Mesenteric fat pad (tissue), 1 donor: ENCODE data around the gene NOS3. TPM values are rescaled to one million over a fixed set of nuclear protein-coding genes. Genes with fewer than 3 reads are reported as not detected.

Experiments used
- DNase-seq: peaks from one replicate; pipeline ENCODE4 v3.0.0-alpha.2; 2020; ENCODE audit warnings: low spot score
- long read RNA-seq: library from polyadenylated mRNA; unstranded; transcript quantifications from one replicate; pipeline ENCODE4 v2.0.0, GENCODE V29; 2020
- total RNA-seq: library from RNA; stranded (reverse); fragmentation: NEBNext Ultra II Directional; extraction: Animal tissue kit (Norgen Biotek cat#: 25700); gene quantifications from one replicate; pipeline ENCODE4 v1.2.1, GENCODE V29; 2021
- donor health status: DM: yes; HTN: yes; CAD: no.

The NOS3 gene
- total RNA-seq = 57.1 TPM
- long read RNA-seq, transcript NOS3-209 (6 exons, 1,111 nt) = major isoform, 5 of 93 reads
- long read RNA-seq, partial matches to known transcripts = 75 of 93 reads
- long read RNA-seq, other reads (novel, unspliced or antisense) = 13 of 93 reads

DNA sequence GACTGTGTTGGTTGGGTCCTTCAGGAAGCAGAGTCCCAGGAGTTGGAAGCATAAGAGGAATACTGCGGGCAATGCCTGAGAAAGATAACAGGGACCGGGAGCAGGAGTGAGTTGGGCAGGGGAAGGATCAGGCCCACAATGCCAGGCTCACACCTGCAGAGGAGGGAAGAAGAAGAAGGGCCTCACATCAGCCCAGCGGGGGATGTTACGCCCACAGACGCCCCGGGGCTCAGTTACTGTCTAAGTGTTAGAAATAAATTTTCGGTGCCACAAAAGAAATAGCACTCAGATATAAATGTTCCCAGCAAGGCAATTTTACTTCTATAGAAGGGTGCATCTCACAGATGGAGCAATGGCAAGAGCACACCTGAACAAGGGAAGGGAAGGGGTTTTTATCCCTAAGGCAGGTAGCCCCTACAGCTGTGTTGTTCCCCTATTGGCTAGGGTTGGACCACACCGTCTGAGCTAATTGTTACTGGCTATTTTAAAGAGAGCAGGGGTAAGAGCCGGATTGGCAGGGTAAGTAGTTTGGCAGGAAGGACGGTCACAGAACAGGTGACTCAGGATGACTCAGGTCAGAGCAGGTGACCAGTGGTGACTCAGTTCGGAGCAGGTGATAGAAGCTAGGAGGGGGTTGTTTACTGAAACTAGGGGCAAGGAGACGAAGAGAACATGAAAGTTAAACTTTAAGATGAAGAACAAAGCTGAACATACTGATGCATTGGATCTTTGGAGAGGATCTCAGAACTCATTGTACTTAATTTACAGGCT is at the start of gene NOS3:
TSS of gene NOS3 (plus strand) at position 602 of the 771 bp plus-strand sequence. CDS start 2,787 bp downstream, outside the sequence.
- DNase-seq = no peak

DNA sequence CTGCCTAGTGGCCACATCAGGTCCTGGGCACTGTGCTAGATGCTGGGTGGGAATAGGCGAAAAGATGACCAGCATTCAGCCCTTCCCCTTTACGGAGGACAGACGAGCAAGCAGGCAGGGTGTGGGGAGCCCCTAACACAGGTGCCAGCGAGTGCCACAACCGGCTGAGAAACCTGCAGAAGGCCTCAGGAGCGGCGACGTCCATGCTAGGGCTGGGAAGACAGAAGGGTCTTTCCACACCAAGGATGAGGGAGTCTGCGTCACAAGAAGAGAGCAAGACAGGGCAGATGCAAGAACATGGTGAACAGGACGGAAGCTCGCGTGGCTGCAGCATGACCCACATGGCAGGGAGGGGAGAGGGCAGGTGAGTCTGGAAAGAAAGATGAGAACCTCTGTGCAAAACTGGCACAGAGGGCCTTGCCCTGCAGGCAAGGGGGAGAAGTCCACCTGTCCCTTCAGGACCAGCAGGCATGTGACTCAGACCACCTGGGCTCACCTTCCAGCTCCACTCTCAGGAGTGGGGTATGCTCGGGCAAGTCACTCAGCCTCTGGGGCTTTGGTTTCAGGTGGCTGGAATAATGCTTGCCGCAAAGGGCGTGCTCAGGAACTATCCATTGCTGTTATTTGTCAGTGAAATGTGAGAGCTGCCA is 49.3 kb upstream of the NOS3 start:
- peak; percentile 55 for DNase-seq

DNA sequence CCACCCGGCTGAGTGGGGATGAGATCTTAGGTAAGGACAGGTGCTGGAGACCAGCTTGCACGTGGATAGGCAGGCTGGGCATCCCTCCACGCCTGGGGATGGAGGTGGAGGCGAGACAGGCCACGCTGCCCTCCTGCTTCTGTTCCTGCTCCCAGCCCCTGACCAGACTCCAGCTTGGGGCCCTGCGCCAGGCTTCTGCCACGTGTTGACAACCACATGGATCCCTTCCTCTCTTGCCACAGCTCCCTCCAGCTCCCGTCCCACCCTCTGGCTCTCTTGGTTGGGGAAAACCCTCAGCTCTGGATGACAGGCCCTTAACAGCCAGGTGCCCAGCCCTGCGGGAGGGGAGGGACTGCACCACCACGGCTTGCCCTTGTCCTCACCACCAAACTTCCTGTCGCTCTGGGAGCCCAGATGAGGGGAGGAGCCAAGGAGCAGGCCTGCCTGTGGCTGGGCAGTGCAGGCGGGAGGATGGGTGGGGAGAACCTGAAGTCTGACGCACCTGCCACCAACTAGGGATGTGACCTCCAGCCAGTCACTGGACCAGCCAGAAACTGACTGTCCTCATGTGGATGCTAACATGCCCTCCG is 48.7 kb upstream of the NOS3 start:
- DNase-seq = peak; percentile 87

DNA sequence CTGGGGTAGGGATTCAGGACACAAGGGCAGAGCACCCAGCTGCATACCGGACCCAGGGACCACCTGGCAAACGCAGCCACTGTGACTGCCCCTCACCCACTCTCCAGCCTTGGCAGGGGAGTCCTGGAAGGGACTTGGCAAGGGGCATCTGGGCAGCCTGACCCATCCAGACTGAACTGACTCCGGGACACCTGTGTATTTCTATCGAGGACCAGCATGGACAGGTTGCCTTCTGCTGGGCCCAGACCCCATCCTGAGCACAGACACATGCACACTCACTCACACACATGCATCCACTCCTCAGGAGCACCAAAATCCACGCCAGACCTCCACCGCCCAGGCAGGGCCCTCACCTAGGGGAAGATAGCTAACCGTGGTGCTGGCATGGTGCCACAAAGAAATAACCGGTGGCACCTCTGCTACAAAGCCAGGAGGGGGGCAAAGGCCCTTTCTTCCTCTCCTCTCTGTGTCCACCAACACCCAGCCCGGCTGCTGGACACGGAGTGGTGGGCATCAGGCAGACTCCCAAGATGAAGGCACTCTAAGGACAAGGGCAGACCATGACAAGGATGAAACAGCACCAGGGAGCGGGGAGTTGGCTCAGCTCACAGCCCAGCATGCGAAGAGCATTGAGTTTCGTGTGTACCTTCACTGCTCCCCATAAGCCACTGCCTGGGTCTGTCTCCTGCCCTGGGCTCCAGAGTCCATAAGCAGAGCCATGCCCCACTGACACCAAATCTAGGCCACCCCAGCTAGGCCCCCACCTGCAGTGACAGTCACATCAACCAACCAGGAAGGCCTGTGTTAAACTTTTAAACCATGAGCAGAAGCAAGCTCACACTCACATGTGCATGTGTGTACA is 48.0 kb upstream of the NOS3 start:
- DNase-seq = peak; percentile 83

DNA sequence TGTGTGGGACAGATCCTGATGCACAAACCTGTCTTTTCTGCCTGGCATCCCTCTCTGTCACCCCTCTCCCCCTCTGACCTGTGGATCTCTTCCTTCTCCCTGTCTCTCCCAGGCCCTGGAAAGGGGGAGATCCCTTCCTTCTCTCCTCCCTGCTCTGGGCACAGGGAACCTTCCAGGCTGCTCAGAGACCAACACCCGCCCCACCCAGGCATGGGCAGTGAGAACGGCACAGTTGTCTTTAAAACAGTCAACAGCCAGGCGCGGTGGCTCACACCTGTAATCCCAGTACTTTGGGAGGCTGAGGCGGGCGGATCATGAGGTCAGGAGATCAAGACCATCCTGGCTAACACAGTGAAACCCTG is 47.4 kb upstream of the NOS3 start:
- peak; percentile 68 for DNase-seq

DNA sequence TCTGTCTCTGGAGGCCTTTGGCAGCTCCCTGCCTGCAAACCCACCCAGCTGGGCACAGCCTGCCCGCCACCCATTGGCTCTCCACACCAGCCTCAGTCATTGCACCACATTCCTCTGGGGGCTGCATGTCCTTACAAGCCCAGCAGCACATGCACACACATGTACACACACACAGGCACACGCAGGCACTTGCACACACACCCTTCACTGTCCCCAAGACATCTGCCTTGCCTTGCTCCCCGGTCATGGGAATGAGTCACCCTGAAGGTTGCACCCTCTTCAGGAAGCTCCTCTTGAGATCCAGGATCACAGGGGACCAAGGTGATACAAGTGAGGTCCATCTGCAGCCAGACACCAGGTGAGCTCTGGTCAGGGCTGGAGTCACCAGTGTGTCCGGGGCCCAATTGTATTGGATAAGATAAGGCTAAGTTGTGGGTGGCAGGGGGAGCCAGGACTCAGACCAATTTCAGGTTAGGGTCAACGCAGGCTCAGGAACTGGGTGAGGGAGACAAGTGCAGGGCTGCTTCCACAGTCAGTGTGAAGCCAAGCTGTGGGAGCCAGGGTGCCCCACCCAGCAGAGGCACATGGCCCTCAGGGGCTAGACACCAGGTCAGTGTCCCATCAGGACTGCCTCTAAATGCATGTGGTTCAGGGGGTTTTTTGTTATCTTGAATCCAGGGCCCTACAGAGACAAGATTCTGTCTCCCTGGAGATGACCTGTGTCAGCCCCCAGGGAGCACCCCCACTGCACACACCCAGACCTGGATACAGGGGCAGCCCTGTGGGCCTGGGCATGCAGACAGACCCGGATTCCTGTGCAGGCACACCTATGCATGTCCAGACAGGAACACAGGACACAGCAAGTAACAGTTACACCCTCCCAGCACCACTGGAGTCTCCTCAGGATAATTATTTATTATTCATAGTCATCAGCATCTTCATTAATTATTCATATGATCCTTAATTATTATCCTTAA is 46.5 kb upstream of the NOS3 start:
- DNase-seq = peak; percentile 57

DNA sequence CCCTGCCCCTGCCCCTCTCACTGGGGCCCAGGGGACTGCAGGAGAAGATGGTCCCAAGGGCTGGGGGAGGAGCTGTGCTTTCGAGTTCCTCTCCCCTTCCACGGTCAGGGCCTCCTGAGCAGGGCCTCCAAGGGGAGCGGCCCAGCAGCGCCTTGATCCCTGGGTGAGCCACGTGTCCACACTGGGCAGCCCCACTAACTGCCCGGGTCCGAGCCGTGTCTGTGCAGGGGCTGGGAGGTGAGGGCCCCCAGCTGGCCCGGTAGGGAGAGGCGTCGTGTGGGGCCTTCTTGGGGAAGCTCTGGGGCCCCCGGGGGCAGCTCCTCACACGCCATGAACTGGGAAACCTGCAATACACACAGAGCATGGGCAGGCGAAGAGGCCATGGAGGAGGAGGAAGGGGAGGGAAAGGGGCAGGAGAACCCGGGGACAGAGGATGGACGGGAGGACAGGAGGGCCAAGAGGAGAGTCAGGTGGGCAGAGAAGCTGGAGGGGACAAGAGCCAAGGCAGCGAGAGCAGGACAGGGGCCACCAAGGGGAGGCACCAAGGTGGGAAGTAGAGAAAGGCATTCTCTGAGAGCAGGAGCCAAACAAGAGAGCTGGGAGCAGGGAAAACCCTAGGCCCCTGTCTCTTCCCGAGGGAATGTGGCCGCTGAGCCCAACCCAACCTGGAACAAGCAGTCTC is 45.5 kb upstream of the NOS3 start:
- DNase-seq = peak; percentile 83

DNA sequence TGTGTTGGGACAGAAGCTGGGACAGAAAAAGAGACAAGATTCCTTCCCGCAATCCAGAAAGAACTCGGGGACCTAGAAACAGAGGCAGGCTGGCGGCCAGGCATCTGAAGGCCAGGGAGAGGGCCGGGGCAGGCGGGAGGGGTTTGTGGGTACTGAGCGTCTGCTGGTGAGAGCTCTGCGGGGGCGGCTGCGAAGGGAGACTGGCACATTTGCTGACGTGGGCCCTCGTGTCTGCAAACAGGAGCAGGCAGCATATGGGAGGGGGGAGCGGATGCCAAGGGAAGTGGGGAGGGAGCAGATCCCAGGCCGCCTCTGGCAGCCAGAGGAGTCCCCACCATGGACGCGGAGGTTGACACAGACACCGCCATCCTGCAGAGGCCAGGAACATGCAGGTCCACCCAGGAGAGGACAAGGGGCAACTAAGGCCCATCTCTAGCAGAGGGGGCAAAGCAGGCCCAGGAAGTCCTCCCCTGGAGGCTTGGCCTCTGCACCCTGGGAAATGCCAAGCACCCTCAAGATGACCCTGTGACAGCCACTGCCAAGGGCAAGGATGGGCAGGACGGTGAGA is 44.9 kb upstream of the NOS3 start:
- DNase-seq = peak; percentile 85

DNA sequence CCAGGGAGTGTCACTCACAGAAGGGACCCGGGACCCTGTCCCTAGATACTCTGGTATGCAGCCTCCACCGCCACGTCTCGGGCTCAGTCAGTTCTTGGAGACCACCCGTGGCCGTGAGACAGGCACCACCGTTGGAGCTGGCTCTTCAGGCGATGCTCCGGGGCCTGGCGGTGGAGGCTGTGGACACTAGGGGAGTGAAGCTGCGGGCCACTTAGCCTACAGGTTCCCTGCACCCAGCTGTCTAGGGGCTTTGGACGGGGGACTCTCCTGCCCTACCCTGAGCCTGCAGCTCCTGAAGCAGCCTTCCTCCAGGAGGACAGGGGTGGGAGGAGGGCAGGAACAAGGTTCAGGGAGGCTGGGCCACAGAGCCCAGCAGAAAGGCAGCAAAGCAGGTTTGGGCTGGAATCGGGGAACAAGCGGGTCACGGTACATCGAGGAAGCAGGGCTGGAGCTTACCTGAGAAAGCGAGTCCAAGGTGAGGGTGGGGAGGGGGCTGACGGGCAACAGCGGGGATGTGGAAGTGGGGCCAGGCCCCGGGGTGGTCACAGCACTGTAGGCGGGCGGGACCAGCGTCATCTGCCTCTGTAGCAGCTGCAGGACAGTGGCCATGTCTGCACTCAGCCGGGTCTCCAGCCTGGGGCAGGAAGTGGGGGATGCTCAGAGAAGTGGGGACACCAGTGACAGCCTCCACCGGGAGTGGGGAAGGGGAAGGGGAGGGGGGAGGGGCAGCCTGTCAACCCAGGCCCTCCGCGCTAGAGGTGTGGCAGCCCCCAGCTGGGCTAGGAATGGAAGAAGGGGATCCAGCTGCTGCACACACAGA is 44.2 kb upstream of the NOS3 start:
- DNase-seq = peak; percentile 83

DNA sequence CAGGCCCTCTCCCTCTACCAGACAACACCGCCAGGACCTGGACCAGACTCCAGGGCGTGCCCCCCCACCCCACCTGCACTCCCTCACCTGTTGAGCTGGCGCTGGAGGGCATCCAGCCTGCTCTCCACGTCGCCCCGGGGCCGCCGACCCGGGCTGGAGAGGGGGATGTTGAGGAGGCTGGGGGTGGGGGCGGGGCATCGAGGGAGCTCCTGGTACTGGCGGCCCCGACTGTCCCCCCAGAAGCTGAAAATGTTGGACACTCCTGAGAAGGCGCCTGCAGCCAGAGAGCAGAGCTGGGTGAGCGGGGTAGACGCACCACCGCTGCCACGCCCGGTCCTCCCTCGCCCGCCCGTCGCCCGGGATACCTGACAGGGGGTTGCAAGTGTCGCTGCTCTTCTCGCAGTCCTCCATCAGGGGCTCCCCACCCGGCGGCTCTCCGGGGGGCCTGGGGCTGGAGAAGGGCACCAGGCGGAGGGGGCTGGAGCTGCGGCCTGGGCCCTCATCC is 43.5 kb upstream of the NOS3 start:
- peak; percentile 77 for DNase-seq

DNA sequence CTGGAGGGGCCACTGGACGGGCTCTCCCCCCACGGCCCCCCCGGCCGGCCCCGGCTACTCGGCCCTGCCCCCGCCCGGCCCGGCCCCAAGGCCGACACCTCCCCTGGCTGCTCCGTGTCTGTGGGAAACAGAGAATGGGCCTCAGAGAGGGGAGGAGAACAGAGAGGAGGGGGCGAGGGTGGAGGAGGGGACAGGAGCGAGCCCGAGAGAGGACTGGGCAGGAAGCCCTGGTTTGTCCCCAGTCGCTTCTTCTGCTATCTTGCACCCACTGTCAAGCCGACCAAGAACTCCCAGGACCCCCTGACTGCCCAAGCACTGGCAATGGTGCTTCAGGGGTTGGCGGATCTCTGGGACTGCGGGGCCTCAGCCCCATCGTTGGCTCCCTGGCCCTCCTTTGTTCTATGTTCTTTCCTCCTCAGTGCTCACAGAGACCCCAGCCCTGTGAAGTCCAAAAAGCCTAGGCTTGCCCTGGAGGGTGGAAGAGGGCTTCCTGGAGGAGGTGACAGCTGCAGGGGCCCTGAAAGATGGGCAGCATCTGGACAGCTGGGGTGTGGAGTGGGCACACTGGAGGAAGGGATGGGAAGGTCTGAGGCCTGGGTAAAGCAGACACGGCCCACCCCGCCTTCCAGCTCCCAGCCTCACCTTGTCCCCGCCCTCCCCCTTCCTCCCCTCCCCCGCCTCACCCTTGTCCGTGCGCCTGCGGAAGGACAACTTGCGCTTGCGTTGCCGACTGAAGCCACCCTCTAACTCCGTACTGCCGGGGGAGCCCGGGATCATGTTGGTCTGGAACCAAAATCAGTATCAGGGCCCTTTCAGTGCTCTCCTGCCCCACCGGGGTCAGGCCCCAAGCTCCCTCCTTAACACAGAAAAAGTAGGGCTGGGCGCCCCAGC is 42.8 kb upstream of the NOS3 start:
- peak; percentile 81 for DNase-seq

DNA sequence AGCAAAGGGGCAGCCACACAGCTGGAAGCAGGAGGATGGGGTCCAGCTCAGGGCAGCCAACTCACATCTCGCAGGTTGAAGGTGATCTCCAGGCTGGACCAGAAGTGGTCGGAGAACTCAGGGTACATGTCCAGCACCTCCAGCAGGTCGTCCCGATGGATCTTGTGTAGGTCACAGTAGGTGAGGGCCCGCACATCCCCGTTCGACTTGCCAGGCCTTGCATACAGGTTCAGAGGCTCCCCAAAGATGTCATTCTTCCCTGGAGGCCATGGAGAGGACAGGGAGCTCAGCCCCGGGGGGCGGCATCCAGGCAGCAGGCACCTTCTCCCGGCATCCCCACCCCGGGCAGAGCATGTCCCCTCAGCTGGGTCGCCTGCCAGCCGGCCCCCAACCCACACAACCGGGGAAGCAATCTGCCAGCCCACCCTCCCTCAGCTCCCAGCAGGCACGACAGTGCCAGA is 42.0 kb upstream of the NOS3 start:
- peak; percentile 71 for DNase-seq

DNA sequence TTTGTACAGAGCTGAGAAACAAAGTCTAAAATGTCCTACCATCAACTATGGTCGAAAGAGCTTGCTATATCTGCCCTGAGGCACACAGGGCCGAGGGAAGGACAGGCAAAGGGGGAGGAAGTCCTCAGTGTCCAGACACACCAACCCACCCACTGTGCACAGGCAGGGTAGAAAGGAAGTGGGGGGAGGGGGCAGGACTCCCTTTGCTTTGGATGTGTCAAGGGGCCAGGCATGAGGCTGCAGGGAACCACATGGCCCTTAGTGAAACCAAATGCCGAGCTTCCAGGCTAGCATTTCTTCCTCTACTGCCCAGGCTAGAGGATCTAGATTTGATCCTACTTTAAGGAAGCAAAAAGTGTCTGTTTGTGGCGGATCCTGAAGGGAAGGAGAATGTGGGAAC is 41.3 kb upstream of the NOS3 start:
- peak; percentile 75 for DNase-seq

DNA sequence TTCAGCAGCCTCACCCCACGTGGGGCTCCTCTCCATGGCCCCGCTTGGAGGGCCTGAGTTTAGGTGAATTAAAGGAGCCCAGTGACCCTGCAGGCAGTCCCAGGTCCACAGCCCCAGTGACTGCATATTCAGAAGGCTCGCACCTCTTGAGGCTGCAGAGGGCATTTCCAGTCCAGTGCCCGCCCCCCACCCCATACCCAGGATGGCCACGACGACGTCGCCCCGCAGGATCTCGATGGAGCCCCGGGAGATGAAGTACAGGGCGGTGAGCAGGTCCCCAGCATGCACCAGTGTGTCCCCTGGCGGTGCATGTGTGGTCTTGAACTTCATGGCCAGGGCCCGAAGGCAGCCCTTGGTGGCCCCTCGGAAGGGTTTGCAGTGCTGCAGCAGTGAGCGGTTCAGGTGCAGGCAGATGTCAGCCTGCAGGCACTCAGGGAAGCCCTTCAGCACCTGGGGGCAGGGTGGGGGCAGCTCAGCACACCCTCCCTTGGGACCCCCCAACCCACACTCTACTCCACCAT is 40.8 kb upstream of the NOS3 start:
- DNase-seq = peak; percentile 65

DNA sequence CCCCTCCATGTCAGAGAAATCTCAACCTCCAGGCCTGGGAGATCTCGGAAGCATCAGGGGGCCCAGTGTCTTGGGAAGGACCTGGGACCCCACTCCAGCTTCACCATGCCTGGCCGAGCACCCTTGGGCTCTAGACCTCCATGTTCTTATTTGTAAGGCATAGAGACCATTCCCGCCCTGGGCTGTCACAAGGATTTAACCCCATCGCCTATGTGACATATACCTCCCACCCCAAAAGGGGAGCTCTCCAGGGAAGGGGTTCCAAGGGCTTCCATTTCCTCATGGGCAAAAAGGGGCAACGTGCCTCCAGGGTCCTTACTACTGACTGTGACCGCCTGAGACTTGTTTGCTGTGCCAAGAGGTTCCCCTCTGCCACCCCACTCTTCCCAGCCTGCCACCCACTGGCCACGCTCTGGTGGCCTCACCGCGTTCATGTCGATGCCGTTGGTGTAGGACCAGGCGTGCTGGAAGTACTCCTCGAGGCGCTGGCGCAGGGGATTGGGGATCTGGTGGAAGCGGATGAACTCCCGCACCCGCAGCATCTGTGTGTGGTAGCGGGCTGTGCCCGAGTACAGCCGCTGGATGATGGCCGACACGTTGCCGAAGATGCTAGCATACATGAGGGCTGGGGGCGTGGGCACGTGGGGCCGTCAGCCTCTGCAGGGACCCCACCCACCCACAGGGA is 40.2 kb upstream of the NOS3 start:
- peak; percentile 47 for DNase-seq

DNA sequence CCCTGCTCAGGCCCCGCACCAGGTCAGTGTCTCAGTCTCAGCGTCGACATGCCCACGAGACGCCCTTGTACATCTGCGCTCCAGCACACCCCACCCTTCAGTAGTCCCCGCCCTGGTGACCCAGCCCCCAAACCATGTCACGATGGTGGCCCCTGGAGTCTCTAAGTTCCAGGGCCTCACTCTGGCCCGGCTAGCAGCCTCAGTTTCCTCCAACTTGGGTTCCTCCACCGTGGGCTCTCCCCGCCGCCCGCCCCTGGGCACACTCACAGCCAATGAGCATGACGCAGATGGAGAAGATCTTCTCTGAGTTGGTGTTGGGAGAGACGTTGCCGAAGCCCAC is 39.7 kb upstream of the NOS3 start:
- DNase-seq = no peak
